ENCODE measurements around the gene CNNM4. TPM values are rescaled to one million over a fixed set of nuclear protein-coding genes. Genes with fewer than 3 reads are reported as not detected.

Gene CNNM4
- total RNA-seq, 1 donor from 2014 or later, result 1.4 TPM

DNA sequence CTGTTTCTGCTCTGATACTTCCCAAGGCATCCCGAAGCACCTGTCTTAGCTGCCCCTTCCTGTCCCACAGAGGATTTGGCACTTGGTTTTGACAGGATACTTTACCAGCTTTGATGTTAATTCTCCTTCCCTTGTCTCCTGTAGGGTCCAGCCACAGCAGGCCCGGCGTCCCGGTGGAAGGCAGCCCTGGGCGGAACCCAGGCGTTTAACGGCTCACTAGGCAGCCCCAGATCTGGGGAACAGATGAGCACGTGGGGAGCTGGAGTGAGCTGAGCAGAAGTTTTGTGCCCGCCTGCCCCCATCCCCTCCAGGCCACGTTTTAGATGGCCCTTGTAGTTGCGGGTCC, 71.7 kb downstream of the CNNM4 start:
- no peak for DNase-seq (ENCODE audit: low spot score)

DNA sequence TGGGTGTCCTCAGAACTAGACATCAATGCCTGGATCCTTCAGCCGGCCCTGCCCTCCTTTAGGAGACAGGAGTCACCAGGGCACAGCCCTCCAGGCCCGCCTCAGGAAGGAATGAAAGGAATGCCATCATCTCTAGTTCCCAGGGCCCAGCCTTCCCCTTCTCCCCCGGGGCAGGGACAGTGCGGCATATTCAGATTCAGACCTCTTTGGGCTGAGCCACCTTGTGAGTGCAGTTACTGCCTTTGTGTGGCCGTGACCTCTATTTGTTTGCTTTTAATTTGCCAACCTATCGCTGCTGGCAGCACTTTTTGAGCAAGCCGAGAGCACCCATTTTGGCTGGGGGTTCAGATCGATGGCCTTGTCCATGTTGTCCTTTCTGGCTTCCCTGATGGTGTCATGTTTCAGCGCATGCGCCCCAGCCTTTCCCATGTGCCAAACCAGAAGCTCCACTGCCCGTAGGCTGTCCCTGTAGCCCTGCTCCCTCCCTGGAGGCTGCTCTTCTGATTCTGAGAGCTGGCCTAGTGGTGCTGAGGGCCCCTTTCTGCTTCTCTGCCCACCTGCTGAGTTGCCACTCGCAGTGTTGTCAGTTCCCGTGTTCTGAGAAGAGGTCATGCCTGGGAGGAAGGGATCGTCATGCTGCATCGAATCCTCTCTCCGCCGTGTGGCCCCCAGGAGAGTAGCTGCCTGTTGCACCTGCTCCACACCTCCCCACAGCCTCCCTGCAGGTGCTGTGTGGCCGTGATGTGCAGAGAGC, 72.2 kb downstream of the CNNM4 start:
- peak; percentile 87 for DNase-seq (ENCODE audit: low spot score)

DNA sequence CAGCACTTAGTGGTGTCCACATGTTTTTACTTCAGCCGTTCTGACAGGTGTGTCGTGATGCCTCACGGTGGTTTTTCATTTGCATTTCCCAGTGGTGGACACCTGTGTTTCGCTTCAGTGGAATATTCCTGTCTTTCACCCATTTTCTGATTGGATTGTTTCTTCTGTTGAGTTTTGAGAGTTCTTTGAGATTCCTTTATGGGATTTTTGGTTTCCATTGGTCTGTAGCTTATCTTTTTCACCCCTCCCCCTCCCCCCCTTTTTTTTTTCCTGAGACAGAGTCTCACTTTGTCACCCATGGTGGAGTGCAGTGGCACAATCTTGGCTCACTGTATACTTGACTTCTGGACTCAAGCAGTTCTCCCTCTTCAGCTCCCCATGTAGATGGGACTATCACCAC, 75.1 kb downstream of the CNNM4 start:
- no peak for DNase-seq (ENCODE audit: low spot score)

DNA sequence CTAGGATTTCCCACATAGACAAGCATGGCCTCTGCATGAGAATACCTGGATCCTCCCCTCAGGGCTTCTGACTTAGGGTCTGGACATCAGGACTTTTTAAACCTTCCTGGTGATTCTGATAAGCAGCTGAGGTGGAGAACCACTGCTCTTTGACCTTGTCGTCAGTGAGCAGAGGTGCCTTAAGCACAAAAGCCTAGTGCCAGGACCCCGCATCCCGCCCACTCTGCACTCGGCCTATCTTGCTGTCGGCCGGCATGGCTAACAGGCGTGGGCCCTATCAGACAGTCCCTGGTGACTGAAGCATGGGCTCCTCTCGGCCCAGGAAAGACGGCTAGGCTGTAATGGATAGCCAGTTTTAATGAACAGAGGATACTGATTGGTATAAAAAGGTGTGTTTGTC, 76.9 kb downstream of the CNNM4 start:
- no peak for DNase-seq (ENCODE audit: low spot score)

DNA sequence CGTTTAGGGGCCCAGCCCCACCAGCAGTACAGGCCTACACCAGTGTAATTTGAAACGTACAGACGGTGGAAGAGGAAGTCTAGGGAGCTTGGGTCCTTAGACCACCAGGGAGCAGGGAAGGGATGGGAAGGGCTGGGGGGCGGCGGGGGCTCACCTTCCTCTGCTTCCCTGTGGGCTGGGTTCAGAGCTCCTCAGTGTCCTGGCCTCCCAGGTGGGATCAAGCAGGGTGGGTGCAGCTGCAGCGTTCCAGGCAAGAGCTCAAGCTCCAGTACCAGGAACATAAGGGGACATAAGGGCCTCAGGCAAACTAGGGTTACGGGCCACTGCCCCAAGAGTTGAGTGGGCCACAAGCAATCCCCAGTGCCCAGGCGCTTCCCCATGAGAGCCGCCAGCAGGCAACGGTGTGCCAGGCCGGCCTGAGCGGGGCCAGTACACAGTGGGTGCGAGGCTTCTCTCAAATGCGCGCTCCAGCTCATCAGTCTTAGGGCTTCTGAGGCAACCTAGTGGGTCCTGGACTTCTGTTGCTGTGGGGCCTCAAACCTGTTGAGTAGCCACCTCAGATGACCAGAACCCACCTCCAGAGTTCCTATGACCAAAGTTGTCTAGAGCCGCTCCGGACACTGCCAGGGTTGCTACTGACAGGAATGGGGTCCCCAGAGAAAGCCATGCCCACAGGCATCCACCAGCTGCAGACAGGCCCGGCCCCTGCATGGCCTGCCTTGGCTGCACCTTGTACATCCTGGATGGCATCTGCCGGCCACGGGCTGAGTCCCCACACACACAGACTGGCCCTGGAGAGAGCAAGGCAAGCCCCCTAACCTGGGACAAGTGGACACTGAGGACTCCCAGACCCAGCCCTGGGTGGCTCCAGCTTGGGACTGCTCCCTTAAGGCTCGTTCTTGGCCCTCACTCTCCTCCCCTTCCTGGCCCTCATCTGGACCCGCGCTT, 77.9 kb downstream of the CNNM4 start:
- no peak for DNase-seq (ENCODE audit: low spot score)

DNA sequence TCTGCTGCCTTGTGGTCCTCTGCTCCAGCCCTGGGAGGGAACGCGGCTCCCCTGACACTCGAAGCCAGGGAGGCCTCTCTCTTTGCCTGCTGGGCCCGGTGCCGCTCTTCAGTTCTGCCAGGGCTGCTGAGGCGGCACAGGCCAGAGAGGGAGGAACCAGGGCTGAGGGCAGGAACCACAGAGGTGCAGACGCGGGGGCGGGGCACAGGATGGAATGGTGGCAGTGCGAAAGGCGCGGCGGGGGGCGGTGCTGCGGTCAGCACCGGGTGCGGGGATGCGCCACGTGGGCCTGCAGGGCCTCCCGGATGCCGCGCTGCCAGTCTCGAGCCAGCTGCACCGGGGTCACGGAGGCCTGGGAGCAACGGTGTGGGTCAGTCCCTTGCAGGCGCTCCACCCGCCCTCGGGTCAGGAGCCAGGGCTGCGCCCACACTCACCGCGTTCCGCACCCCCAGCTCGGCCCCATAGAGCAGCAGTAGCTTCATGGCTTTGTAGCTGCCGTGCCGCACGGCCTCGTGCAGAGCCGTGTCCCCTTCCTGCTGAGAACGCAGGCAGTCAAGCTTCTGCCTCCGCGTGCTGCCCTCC, 78.7 kb downstream of the CNNM4 start:
- DNase-seq (ENCODE audit: low spot score), result no peak

DNA sequence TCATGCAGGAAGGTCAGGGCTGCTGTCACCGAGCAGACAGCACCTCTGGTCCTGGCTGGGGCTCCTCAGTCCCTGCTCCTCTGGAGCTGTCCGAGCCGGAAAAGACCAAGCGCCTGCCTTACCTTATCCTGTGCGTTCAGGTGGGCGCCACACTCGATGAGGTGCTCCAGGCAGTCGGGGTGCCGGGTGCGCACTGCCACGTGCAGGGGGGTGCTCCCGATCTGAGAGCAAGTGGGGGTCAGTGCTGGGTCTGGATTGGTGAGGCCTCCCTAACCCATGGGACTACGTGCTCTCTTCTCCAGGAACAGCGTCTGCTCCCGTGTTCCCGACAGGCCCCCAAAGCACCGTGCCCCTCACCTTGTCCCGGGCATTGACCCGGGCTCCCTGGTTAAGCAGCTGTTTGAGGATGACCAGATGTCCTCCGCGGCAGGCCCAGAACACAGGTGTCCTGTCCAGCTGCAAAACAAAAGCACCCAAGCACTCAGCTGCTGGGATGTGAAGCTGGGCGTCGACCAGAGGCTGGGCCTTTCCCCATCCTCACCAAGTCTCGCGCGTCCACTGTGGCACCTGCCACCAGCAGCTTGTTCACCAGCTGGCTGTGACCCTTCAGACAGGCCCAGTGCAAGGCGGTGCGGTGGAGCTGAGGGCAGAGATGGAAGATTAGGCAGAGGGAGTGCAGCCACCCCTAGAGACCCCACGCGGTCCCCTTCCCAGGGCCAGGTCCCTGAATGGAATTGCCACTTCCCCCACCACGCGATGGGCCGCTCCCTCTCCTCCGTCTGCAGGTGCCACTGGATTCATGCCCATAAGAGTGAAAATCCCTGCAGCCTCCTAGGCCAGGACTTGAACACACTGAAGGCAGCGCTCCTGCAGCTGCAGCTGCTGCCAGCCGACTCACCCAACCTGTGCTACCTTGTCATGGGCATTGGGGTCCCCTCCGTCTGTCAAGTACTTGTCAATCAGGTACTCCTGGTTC, 79.5 kb downstream of the CNNM4 start:
- no peak for DNase-seq (ENCODE audit: low spot score)

DNA sequence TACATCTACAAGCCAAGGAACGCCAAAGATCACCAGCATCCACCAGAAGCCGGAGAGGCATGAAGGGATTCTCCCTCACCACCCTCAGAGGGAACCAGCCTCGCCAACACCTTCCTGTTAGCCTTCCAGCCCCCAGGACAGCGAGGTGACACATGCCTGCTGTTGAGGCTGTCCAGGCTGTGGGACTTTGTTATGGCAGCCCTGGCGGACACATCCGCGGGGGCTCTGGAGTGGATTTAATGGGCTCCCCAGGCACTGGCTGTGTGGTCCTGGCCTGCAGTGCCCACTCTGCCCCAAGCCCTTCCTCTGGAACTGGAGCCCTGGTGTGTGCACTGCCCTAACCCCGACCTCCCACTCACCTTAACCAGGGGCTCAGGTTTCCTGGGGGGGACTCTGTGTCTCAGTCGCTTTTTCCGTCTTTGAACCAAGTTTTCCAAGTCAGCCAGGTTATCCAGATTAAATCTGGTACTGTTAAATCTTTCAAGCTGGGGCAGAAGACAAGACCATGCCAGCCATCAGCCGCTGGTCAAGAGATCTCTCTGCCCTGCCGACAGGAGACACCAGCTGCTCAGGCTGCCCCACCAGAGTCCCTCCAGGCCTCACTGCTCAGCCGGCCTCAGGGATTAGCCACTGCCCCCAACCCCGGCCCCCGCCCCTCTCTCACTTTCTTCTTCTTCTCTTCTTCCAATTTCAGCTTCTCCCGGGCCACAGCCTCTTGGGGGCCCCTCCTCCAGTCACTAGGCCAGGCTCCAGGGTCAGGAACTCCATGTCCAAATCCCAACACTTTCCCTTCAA, 81.2 kb downstream of the CNNM4 start:
- DNase-seq (ENCODE audit: low spot score), result no peak

DNA sequence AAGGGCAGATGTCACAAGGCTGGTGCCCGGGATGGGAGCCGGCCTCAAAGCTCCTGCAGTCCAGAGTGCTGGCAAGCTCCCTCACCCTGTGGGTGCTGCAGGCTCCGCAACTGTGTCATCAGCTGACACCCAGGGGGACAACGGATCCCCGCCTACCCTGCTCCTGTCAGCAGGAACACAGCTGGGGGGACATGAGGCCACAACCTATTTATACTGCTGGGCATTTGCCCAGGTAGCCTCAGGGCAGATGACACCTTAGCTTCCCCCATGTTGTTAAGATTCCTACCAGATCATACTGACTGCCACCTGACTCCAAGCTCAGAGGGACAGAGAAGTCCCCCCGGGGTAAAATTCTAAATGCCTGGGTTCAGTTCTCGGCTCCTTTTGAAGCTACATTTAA, 81.9 kb downstream of the CNNM4 start:
- DNase-seq (ENCODE audit: low spot score), result no peak

DNA sequence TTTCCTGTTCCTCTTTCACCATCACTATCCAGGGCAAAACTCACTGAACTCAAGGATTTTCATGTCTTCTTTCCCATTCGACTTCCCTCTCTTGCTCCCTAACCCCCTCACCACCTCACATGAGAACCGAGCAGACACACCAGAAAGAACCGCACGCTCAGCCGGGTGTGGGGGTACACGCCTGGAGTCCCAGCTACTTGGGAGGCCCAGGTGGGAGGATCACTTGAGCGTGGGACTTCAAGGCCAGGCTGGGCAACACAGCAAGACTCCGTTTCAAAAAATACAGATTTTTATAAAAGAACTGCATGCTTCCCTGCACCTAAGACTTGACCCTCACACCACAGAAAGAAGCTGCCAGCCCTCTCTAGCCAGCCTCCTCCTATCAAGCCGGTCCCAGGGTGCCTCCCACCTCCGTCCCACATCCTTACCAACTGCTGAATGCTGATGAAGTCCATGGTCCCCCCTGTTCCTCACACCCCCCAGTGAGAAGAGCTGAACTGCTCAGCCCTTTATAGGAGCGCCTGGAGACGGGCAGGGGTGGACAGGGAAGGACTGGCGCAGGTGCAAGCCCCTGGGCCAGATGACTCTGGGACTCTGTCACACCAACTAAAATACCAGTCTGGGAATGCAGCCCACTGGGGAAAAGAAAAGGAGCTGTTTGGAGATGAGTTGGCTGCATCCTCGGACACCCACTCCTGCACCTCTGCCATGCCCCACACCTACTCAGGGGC, 83.0 kb downstream of the CNNM4 start, which contains the start of gene ANKRD23:
ANKRD23 (minus strand) TSS at position 484 of the 731 bp plus-strand sequence; CDS start at position 455, 29 bp downstream.
- no peak for DNase-seq (ENCODE audit: low spot score)

DNA sequence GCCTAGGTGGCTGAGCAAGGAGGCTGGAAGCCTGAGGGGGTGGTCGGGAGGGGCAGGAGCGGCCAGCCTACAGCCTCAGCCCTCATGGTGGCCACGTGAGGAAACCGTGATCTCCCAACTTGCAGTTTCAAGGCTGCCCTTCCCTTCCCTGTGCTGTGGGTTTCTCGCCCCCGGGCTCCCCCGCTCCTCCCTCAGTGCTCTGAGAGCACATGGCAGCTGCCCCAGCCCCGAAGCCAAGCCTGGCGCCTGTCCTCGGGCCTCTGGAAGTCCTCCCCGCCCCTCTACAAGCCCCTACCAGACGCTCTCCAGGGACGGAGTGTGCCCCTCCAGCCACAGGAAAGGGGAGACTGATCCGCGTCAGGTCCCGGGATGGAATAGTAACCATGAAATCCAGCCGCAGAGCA, 83.7 kb downstream of the CNNM4 start:
- DNase-seq (ENCODE audit: low spot score), result no peak

DNA sequence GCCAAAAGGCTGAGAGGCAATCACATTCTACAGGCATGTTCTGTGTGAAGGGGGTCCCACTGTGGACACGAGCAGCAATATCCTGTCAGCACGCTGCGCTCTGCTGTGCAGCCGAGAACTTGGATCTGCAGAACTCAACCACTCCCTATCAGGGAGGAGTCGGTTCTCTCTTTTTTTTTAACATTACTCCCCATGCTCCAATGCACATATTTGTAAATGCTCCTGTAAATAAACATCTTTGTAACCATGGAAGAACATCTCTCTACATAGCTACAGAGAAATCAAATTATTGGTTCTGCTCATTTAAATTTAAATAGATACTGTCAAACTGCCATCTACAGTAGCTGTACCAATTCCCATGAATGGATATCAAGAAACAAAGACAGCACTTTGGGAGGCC, 86.1 kb downstream of the CNNM4 start:
- no peak for DNase-seq (ENCODE audit: low spot score)

DNA sequence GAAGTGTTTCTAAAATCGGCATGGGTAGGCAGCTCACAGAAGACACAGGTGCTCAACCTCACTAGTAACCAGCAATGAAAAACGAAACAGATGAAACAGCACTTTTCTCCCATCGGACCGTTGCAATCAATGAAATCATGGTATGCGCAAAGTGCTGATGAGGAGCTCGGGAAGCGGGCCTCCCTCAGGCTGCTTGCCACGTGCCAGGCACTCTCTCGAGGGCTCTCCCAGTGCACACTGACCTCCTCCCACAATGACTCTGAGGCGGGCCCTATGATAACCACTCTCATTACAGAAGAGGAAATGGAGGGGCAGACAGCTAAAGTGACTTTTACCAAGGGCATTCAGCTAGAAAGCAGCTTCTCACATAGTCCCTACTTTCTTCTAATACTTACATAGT, 86.9 kb downstream of the CNNM4 start:
- DNase-seq (ENCODE audit: low spot score), result no peak

DNA sequence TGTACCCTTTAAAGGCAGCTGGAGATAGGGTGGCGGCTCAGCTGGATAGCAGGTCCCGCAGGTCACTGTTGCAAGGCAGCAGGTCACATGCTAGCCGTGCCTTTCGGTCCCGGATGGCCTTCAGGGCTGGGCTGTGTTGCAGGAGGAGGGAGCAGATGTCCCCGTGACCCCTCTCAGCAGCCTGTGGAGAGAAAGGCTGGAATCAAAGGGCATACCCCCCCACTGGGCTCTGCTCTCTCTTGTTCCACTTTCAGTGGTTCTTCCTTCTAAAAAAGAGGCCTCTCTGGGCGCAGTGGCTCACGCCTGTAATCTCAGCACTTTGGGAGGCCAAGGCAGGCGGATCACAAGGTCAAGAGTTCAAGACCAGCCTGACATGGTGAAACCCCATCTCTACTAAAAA, 87.6 kb downstream of the CNNM4 start:
- DNase-seq (ENCODE audit: low spot score), result no peak

DNA sequence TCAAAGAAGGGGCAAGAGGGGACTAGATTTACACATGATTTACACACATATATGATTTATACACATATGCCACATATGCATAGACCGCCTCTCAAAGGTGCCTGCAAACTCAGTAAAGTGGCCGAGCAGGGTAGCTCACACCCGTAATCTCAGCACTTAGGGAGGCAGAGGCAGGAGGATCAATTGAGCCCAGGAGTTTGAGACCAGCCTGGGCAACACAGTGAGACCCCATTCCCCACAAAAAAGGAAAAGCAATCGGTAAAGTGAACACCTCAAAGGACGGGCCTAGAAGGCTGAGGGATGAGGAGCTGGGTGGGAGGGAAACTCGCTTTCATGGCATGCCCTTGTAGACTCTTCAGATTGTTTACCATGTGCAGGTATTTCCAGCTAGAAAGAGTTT, 92.0 kb downstream of the CNNM4 start:
- no peak for DNase-seq (ENCODE audit: low spot score)

DNA sequence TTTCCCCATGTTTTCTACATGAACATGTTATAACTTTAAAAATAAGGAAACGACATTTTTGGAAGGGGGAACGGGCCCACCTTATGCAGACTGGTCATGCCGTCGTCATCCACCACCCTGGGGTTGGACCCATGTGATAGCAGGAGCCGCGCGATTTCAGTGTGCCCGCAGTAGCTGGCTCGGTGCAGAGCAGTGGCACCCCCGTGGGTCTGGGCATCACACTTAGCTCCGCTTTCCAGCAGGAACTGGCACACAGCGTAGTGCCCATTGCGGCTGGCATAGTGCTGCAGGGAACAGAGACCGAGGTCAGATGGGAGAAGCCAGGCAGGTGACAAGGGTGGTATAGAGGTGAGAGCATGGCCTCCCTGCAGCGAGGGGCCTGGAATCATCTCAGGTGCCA, 92.6 kb downstream of the CNNM4 start:
- DNase-seq (ENCODE audit: low spot score), result no peak

DNA sequence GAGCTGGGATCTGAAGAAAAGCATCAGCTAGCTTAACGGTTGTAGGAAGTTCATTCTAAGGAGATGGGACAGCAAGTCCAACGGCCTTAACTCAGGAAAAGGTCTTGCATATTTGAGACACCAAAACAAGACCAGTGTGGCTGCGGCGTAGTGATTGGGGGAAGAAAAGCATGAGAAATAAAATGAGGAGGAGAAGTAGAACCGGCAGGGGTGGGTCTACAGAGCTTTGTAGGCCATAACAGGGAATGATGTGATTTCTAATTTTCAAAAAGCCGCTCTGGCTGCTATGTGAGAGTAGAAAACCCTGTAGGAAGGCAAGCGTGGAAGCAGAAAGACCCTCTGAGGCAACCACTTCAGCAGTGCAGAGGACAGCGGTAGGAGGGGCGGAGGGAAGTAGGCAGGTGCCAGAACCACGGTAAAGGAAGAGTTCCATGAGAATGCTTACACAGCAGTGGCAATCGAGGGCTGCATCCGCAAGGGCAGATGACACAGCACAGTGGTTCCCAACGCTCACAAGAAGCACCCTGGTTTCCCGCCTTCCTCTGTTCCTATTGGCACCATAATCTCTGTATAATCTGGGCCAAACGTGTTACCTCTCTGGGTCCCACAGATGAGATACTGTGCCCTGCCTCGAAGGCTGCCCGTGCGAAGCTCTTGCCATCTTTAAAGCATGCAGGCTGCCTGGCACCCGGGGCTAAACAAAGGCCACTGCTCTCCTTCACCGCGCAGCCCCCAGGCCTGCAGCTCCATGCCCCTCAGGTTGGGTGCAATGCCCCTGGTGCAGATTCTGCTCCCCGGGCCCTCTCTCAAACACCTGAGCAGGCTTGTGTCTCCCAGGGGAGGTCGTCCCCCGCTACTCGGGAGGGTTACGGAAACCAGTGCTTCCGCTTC, 96.3 kb downstream of the CNNM4 start:
- DNase-seq (ENCODE audit: low spot score), result no peak

DNA sequence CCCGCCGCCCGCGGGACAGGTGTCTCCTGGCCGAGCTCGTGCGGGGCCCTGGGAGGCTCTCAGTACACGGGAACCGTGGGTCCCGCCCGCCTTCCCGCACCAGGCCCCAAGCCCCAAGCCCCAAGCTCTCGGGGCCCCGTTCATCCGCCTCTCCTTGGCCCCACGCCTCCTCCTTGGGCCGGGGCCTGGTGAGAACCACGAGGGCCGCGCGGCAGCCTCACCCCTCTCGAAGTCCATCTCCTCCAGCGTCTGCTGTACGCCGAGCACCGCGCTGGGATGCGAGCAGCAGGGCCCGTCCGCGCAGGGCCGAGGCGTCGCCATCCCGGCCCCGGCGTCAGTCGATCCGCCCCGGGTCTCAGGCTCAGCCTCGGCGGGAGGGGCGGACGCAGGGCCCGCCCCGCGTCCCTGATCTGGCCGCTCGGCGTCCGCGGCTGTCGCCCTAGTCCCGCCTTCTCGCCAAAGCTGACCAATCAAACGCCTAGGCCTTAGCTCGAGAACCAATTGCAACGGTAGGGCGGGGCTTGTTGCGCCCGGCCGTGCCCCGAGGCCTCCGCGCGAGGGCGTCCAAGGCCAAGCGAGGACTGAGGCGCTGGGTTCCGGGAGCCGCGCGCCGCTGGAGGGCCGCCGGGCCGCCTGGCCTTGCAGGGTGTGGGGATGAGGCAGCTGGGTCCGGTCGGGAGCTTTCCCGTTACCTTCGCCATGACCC, 97.1 kb downstream of the CNNM4 start, which contains the start of gene ANKRD39:
ANKRD39 (minus strand) TSS at position 350 of the 706 bp plus-strand sequence; CDS start at position 321, 29 bp downstream.
- peak; percentile 99 for DNase-seq (ENCODE audit: low spot score)

Data from umbilical cord (tissue), 2 donors.